Caco-2 (cell line): ENCODE measurements around the gene NTNG2. TPM values are rescaled to one million over a fixed set of nuclear protein-coding genes. Genes with fewer than 3 reads are reported as not detected.

Experiments used
- BruUV-seq: library from RNA; stranded (reverse); fragments of 400-500 nt; replicated peaks from 2 replicates; lab custom pipeline; 2021; lab: Mats Ljungman, UMichigan
- CTCF ChIA-PET: fragments of 300-600 bp; sonication (Branson Sonifier 250); formaldehyde crosslinking; loops from one replicate; lab custom pipeline; 2022; ENCODE audit warnings: antibody characterized with exemption; lab: Charles Lee
- POLR2A ChIA-PET: fragments of 300-600 bp; sonication (Branson Sonifier 250); formaldehyde crosslinking; loops from one replicate; lab custom pipeline; 2022; ENCODE audit warnings: antibody characterized with exemption; lab: Charles Lee
- DNase-seq, 2 experiments: peaks; one replicate each; pipeline versions ENCODE4 v3.0.0 to v3.0.0-alpha.2; 2020 to 2022
- H3K27me3 ChIP-seq: replicated peaks from 2 replicates; pipeline ENCODE4 v1.6.0; 2011; ENCODE audit warnings: low read length; ENCODE audit not compliant: control insufficient read depth, insufficient read depth
- H3K36me3 ChIP-seq: 2 replicates; pipeline ENCODE4 v1.5.1; 2011; ENCODE audit warnings: low read length; ENCODE audit not compliant: control insufficient read depth, insufficient read depth
- H3K4me1 ChIP-seq: fragments of 250-450 bp; sonication (Bioruptor Pico); 2 replicates; pipeline ENCODE4 v1.5.1; 2020; ENCODE audit warnings: mild to moderate bottlenecking
- H3K4me3 ChIP-seq: 2 replicates; pipeline ENCODE4 v1.5.1; 2011; ENCODE audit warnings: low read depth, mild to moderate bottlenecking, control low read depth, low read length
- H3K9me3 ChIP-seq: fragments of 250-450 bp; sonication (Bioruptor Pico); 2 replicates; pipeline ENCODE4 v1.5.1; 2020; ENCODE audit warnings: mild to moderate bottlenecking, moderate library complexity
- H3K27ac Mint-ChIP-seq: one replicate; pipeline ENCODE4 v1.8.0; 2022; ENCODE audit warnings: mixed read lengths; ENCODE audit not compliant: unreplicated experiment
- H3K27me3 Mint-ChIP-seq: one replicate; pipeline ENCODE4 v1.8.0; 2022; ENCODE audit warnings: mixed read lengths; ENCODE audit not compliant: insufficient read depth, unreplicated experiment
- H3K36me3 Mint-ChIP-seq: one replicate; pipeline ENCODE4 v1.8.0; 2022; ENCODE audit warnings: mild to moderate bottlenecking, mixed read lengths; ENCODE audit not compliant: insufficient read depth, unreplicated experiment
- H3K4me1 Mint-ChIP-seq: one replicate; pipeline ENCODE4 v1.8.0; 2022; ENCODE audit warnings: low read depth, mixed read lengths; ENCODE audit not compliant: unreplicated experiment
- H3K4me3 Mint-ChIP-seq: one replicate; pipeline ENCODE4 v1.8.0; 2022; ENCODE audit warnings: mild to moderate bottlenecking, moderate library complexity, mixed read lengths; ENCODE audit not compliant: unreplicated experiment
- H3K9me3 Mint-ChIP-seq: one replicate; pipeline ENCODE4 v1.8.0; 2022; ENCODE audit warnings: mixed read lengths; ENCODE audit not compliant: unreplicated experiment
- intact Hi-C: fragments of 100-400 bp; cut with micrococcal nuclease; formaldehyde crosslinking; loops from one replicate; pipeline ENCODE4 v1.10.0; 2022; ENCODE audit not compliant: unreplicated experiment
- total RNA-seq: library from RNA; stranded (reverse); gene quantifications from 2 replicates; pipeline ENCODE4 v1.2.3, GENCODE V29; 2022
- TF ChIP-seq, protein P1 (sequence below), 2 experiments: fragments of 200-600 bp in 1 of 2; IDR thresholded peaks; 1 replicate in 1 of 2; 2 replicates in 1 of 2; pipeline versions ENCODE4 v1.5.1 to v1.8.0; 2011 to 2022; ENCODE audit warnings: antibody characterized with exemption in 1 of 2, control low read depth in 1 of 2, inconsistent platforms in 1 of 2, low read depth in 1 of 2, low read length in 1 of 2, mild to moderate bottlenecking in 1 of 2, moderate library complexity in 1 of 2; ENCODE audit not compliant: insufficient read depth in 1 of 2, severe bottlenecking in 1 of 2, unreplicated experiment in 1 of 2

Gene NTNG2
- total RNA-seq, 1 experiment from 2014 or later = not detected

DNA sequence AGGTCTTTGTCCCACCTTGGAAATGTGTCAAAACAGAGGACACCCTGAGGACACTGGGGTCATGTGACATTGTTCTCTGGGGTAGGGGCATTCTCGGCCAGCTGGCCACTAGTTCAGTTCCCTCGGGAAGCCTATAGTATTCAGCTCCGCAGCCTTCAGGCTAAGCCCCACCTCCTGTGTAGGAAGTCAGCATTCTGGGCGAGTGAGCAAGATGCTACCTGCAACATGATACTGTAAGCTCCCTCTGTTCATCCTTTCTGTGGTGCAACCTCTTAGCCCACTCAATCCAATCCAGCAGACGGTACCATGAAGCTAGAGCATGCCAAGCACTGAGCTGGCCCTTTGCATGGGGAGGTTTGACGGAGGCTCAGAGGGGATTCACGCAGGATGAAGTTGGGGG lies 5.3 kb downstream of the NTNG2 start:
- Histone ChIP-seq H3K4me1 (peaks cover 10% of the 10 kb centered on the region), H3K4me3 (no peak overlapping the region), H3K27me3 (peaks cover 4% of the 10 kb centered on the region), H3K9me3 (no peaks in the 10 kb centered on the region), H3K36me3 (no peaks in the 10 kb centered on the region)
- Mint-ChIP-seq H3K4me1 (peaks cover 4% of the 10 kb centered on the region), H3K4me3 (no peak overlapping the region), H3K27ac (no peak overlapping the region), H3K36me3 (no peaks in the 10 kb centered on the region), H3K9me3 (no peaks in the 10 kb centered on the region), H3K27me3 (peaks cover 37% of the 10 kb centered on the region)
- ChIA-PET CTCF (interaction anchor here (0.6 to 2.5 kb wide), 5 partner anchors 69 to 575 kb away, joined by 3 to 14 read pairs (median 3); no protein-coding TSS in a partner anchor), POLR2A (no interaction called here)
- BruUV-seq = no TSS peak
- no peak for DNase-seq
- intact Hi-C loops = no loop called here
- TF ChIP-seq, protein P1, sequence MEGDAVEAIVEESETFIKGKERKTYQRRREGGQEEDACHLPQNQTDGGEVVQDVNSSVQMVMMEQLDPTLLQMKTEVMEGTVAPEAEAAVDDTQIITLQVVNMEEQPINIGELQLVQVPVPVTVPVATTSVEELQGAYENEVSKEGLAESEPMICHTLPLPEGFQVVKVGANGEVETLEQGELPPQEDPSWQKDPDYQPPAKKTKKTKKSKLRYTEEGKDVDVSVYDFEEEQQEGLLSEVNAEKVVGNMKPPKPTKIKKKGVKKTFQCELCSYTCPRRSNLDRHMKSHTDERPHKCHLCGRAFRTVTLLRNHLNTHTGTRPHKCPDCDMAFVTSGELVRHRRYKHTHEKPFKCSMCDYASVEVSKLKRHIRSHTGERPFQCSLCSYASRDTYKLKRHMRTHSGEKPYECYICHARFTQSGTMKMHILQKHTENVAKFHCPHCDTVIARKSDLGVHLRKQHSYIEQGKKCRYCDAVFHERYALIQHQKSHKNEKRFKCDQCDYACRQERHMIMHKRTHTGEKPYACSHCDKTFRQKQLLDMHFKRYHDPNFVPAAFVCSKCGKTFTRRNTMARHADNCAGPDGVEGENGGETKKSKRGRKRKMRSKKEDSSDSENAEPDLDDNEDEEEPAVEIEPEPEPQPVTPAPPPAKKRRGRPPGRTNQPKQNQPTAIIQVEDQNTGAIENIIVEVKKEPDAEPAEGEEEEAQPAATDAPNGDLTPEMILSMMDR (IDR thresholded peaks at IDR 0.05; ENCODE audit: insufficient read depth in 1 of 2, low read depth in 1 of 2, low read length in 1 of 2, severe bottlenecking in 1 of 2, unreplicated experiment in 1 of 2) = no peak

GRCh38 chr9:132168347-132168746 lies 6.5 kb downstream of the NTNG2 start:
- Mint-ChIP-seq H3K4me3 (no peak overlapping the region), H3K36me3 (no peaks in the 10 kb centered on the region), H3K9me3 (no peaks in the 10 kb centered on the region), H3K4me1 (no peaks in the 10 kb centered on the region), H3K27ac (no peak overlapping the region), H3K27me3 (peaks cover 34% of the 10 kb centered on the region)
- ChIA-PET CTCF (interaction anchor here (2.5 kb wide), 1 partner anchor 68 kb away, joined by 14 read pairs; no protein-coding TSS in a partner anchor), POLR2A (no interaction called here)
- no TSS peak for BruUV-seq
- Histone ChIP-seq H3K4me3 (no peak overlapping the region), H3K27me3 (no peaks in the 10 kb centered on the region), H3K9me3 (no peaks in the 10 kb centered on the region), H3K36me3 (no peaks in the 10 kb centered on the region), H3K4me1 (peaks cover under 1% of the 10 kb centered on the region)
- intact Hi-C loops = no loop called here
- TF ChIP-seq, protein P1 (IDR thresholded peaks at IDR 0.05; ENCODE audit: insufficient read depth in 1 of 2, low read depth in 1 of 2, low read length in 1 of 2, severe bottlenecking in 1 of 2, unreplicated experiment in 1 of 2) = no peak
- DNase-seq = no peak

- peaks cover 3% of the 10 kb centered on the region for H3K36me3 Mint-ChIP-seq
- ChIA-PET CTCF (interaction anchor here (0.6 to 2.5 kb wide), 2 partner anchors 67 to 731 kb away, joined by 3 to 14 read pairs; no protein-coding TSS in a partner anchor), POLR2A (no interaction called here)
- intact Hi-C loops = no loop called here
- no peaks in the 10 kb centered on the region for H3K27me3 ChIP-seq
- H3K9me3 ChIP-seq = no peaks in the 10 kb centered on the region
- H3K27ac Mint-ChIP-seq = no peak overlapping the region
- H3K9me3 Mint-ChIP-seq = no peaks in the 10 kb centered on the region
- no peaks in the 10 kb centered on the region for H3K36me3 ChIP-seq
- no peak overlapping the region for H3K4me3 ChIP-seq
- peaks cover 36% of the 10 kb centered on the region for H3K27me3 Mint-ChIP-seq
- no peaks in the 10 kb centered on the region for H3K4me1 Mint-ChIP-seq
- TF ChIP-seq, protein P1 (IDR thresholded peaks at IDR 0.05; ENCODE audit: insufficient read depth in 1 of 2, low read depth in 1 of 2, low read length in 1 of 2, severe bottlenecking in 1 of 2, unreplicated experiment in 1 of 2) = no peak
- no peaks in the 10 kb centered on the region for H3K4me1 ChIP-seq
- DNase-seq = no peak
- BruUV-seq = no TSS peak
- no peak overlapping the region for H3K4me3 Mint-ChIP-seq
Measured at GRCh38 chr9:132168851-132169250, 7.0 kb downstream of the NTNG2 start.
